OCI-LY3 (cell line): ENCODE data around the gene DPP6.

Experiments used
- H2AFZ ChIP-seq: fragments of 200-600, 300-600 bp; shearing (Covaris generic); 2 replicates; pipeline ENCODE4 v1.6.0; 2014; ENCODE audit warnings: antibody characterized with exemption, low read depth, low read length
- H3K27ac ChIP-seq: fragments of 200-600, 300-600 bp; sonication (generic); 2 replicates; pipeline ENCODE4 v1.5.1; 2014; ENCODE audit warnings: mild to moderate bottlenecking, low read length, moderate library complexity, mixed read lengths
- H3K27me3 ChIP-seq: fragments of 200-600, 300-600 bp; sonication (generic); 2 replicates; pipeline ENCODE4 v1.6.1; 2014; ENCODE audit warnings: low read depth, low read length, mixed read lengths
- H3K36me3 ChIP-seq: fragments of 200-600, 300-600 bp; sonication (generic); replicated peaks from 2 replicates; pipeline ENCODE3; 2014; ENCODE audit warnings: low read depth, low read length, mixed read lengths
- H3K4me1 ChIP-seq: fragments of 300-600, 200-600 bp; sonication (generic); 2 replicates; pipeline ENCODE4 v1.6.1; 2014; ENCODE audit warnings: low read length, mixed read lengths
- H3K4me2 ChIP-seq: fragments of 200-600, 300-600 bp; sonication (generic); 2 replicates; pipeline ENCODE4 v1.6.1; 2014; ENCODE audit warnings: low read length, mixed read lengths
- H3K4me3 ChIP-seq: fragments of 300-600, 200-600 bp; sonication (generic); 2 replicates; pipeline ENCODE4 v1.5.1; 2014; ENCODE audit warnings: antibody characterized with exemption, mild to moderate bottlenecking, low read length, moderate library complexity
- H3K79me2 ChIP-seq: fragments of 300-600, 200-600 bp; shearing (Covaris generic); 2 replicates; pipeline ENCODE4 v1.6.1; 2014; ENCODE audit warnings: mild to moderate bottlenecking, low read length, mixed read lengths
- H3K9ac ChIP-seq: fragments of 300-600, 200-600 bp; shearing (Covaris generic); 2 replicates; pipeline ENCODE4 v1.6.0; 2014; ENCODE audit warnings: mild to moderate bottlenecking, low read length, moderate library complexity
- H3K9me3 ChIP-seq: fragments of 200-600, 300-600 bp; shearing (Covaris generic); 2 replicates; pipeline ENCODE4 v1.6.1; 2014; ENCODE audit warnings: low read length, mixed read lengths; ENCODE audit not compliant: insufficient read depth
- H4K20me1 ChIP-seq: fragments of 200-600, 300-600 bp; sonication (generic); 2 replicates; pipeline ENCODE4 v1.6.1; 2016; ENCODE audit warnings: low read length, mixed read lengths; ENCODE audit not compliant: insufficient read depth
- CTCF ChIP-seq: fragments of 200-600, 300-600 bp; sonication (generic); IDR thresholded peaks from 2 replicates; pipeline ENCODE4 v1.5.1; 2014; ENCODE audit warnings: antibody characterized with exemption, low read length, low read depth
- EZH2phosphoT487 ChIP-seq: fragments of 200-600 bp; shearing (Covaris generic); IDR thresholded peaks from 2 replicates; pipeline ENCODE4 v1.6.1; 2018; ENCODE audit warnings: antibody characterized with exemption, mixed run types, low read depth

DPP6 gene

DNA sequence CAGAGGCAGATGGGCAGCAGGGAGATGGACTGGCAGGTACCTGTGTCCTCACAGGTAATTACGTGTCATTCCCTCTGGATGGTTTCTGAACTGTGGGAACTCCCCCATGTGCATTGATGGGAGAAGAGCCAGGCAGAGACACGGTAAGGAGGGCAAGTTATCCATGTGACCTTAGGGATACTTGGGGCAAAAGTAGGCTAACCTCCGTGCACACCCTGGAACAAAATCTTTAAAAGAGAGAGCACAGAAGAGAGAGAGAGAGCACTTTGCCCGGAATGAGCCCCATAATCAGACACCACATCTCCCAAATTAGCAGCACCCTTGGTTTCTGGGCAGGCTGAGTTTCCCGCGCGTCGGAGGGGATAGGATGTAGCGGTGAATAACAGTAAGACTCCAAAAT is 527.5 kb downstream of the DPP6 start:
- H3K36me3 ChIP-seq = no peaks in the 10 kb centered on the region
- H3K27me3 ChIP-seq = no peaks in the 10 kb centered on the region
- no peak overlapping the region for H3K4me2 ChIP-seq
- TF ChIP-seq CTCF (no peak), EZH2phosphoT487 (no peak)
- H3K4me1 ChIP-seq = no peaks in the 10 kb centered on the region
- H2AFZ ChIP-seq = no peak overlapping the region
- no peak overlapping the region for H3K4me3 ChIP-seq
- H3K9me3 ChIP-seq = no peaks in the 10 kb centered on the region; the same call in 1 of the 2 replicates
- H3K79me2 ChIP-seq = no peaks in the 10 kb centered on the region
- H3K27ac ChIP-seq = no peak overlapping the region
- H3K9ac ChIP-seq = no peak overlapping the region
- no peaks in the 10 kb centered on the region for H4K20me1 ChIP-seq

DNA sequence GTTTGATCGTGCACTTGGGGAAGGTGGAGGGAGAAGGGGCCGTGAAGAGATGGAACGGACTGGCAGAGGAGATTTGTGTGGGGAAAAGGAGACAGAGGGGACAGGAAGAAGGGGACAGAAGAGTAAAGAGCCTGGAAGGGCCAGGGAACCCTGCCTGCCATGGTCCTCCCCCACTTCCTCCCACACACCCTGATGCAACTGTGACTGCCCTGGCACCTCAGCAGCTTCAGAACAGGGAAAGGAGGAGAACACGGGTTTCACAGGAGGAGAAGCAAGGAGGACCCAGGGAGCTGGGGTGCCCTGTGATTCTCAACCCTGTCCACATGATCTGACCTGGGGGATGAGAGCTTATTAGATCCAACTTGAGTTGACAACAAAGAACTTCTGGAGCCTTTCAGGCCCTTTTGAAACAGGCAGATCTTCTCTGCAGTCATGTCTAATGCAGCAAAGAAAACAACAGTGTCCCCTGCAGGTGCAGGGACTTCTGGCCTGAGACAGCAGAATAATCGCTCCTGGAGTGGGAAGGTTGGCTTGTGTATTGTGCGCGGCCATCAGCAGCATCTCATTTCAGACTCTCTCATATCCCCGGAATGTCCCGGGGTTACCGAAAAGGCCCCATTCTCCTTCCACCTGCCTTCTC is 529.2 kb downstream of the DPP6 start:
- Histone ChIP-seq H4K20me1 (no peaks in the 10 kb centered on the region), H3K4me2 (no peak overlapping the region), H3K27me3 (no peaks in the 10 kb centered on the region), H3K36me3 (no peaks in the 10 kb centered on the region), H3K4me1 (no peaks in the 10 kb centered on the region), H3K9ac (no peak overlapping the region), H3K4me3 (no peak overlapping the region), H3K9me3 (no peaks in the 10 kb centered on the region), H2AFZ (no peak overlapping the region), H3K79me2 (no peaks in the 10 kb centered on the region), H3K27ac (no peak overlapping the region)
- TF ChIP-seq CTCF = no peak
- TF ChIP-seq EZH2phosphoT487 = no peak

GRCh38 chr7:154583454-154583853 is 531.3 kb downstream of the DPP6 start:
- Histone ChIP-seq H3K27me3 (peaks cover 11% of the 10 kb centered on the region; the same call in 1 of the 2 replicates), H3K9me3 (no peaks in the 10 kb centered on the region)

More at GRCh38 chr7:154583454-154583853, 531.3 kb downstream of the DPP6 start:
- H3K79me2 ChIP-seq = no peaks in the 10 kb centered on the region
- no peak overlapping the region for H3K9ac ChIP-seq
- H3K4me2 ChIP-seq = no peak overlapping the region
- TF ChIP-seq CTCF (no peak), EZH2phosphoT487 (no peak)
- H3K4me3 ChIP-seq = no peak overlapping the region
- H4K20me1 ChIP-seq = no peaks in the 10 kb centered on the region
- H3K36me3 ChIP-seq = no peaks in the 10 kb centered on the region
- no peaks in the 10 kb centered on the region for H3K4me1 ChIP-seq
- no peak overlapping the region for H2AFZ ChIP-seq
- H3K27ac ChIP-seq = no peak overlapping the region
